Activated CD8-positive, alpha-beta memory T cell treated with anti-CD3 and anti-CD28 coated beads for 1 hour (primary cell): Measurements from ENCODE around the gene IFI44L.

Source experiments
- DNase-seq, 2 donors: peaks; one replicate each; pipeline ENCODE4 v3.0.0-alpha.2; 2020; ENCODE audit warnings: low read depth in 1 of 2; ENCODE audit errors: extremely low read depth in 1 of 2

Gene IFI44L

DNA sequence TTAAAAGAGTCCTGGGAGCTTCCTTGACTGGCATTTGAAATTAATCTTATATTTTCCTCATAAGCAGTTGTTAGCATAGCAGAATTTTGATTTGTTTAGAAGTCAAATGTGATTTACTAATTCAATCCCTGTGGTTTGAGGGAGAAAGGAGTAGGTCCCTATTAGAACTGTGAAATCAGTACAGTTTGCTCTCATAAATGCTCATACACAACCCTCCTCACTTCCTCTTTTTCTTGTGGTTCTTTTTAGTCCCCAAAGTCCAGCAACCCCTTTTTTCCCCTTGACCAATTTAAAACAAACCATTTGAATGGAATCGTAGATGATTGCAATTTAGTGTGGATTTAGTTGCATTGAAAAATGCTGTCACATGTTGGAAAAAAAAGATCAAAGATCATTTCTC lies 20.2 kb downstream of the IFI44L start:
- no peak for DNase-seq

DNA sequence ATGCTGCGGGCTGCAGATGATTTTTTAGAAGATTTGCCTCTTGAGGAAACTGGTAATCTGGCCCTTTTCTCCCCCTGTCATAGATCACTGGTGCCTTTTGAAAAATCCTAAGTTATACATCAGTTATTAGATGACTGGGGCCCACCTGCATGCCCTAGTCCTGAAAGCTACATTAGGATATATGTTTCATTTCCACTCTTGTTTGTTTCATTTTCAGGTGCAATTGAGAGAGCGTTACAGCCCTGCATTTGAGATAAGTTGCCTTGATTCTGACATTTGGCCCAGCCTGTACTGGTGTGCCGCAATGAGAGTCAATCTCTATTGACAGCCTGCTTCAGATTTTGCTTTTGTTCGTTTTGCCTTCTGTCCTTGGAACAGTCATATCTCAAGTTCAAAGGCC lies 21.3 kb downstream of the IFI44L start:
- no peak for DNase-seq

- no peak for DNase-seq
Measured at GRCh38 chr1:78645723-78646122, 25.5 kb downstream of the IFI44L start.

GRCh38 chr1:78647238-78647637 lies 27.0 kb downstream of the IFI44L start:
- no peak for DNase-seq

DNA sequence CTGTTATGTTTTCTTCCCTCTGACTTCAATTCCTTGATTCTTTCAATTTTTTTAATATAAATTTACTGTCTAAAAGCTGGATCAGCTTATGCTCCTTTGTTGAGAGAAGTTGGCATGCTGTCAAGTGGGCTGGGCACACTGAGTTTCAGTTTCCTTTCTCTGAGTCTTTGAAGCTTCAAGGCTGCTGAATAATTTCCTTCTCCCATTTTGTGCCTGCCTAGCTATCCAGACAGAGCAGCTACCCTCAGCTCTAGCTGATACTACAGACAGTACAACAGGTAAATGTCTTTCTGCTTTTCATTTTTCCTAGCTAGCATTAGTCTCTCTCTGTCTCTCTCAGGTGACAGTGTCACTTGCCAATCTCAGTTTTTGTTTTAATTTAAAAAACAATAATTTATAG lies 29.4 kb downstream of the IFI44L start, which contains the start of gene IFI44:
Gene IFI44 (plus strand): TSS at position 204 of the 400 bp plus-strand sequence. CDS start 365 bp downstream, outside the sequence.
- peak; percentile 51 to 53 for DNase-seq

DNA sequence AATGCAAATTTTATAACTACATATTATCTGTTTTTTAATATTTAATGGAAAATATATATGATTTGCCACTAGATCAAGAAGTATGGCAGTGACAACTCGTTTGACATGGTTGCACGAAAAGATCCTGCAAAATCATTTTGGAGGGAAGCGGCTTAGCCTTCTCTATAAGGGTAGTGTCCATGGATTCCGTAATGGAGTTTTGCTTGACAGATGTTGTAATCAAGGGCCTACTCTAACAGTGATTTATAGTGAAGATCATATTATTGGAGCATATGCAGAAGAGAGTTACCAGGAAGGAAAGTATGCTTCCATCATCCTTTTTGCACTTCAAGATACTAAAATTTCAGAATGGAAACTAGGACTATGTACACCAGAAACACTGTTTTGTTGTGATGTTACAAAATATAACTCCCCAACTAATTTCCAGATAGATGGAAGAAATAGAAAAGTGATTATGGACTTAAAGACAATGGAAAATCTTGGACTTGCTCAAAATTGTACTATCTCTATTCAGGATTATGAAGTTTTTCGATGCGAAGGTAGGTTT lies 29.9 kb downstream of the IFI44L start:
- no peak for DNase-seq

DNA sequence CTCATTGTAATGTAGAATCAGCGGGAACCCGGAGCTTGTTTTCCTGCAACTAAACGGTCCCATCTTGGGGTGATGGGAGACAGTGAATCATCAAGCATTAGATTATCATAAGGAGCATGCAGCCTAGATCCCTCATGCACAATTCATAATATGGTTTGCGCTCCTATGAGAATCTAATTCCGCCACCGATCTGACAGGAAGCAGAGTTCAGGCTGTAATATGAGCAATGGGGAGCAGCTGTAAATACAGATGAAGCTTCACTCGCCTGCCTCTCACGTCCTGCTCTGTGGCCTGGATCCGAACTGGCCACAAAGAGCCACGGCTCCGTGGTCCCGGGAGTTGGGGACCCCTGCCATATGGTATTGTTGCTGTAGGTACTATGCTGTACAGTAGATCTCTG lies 31.0 kb downstream of the IFI44L start:
- no peak for DNase-seq

DNA sequence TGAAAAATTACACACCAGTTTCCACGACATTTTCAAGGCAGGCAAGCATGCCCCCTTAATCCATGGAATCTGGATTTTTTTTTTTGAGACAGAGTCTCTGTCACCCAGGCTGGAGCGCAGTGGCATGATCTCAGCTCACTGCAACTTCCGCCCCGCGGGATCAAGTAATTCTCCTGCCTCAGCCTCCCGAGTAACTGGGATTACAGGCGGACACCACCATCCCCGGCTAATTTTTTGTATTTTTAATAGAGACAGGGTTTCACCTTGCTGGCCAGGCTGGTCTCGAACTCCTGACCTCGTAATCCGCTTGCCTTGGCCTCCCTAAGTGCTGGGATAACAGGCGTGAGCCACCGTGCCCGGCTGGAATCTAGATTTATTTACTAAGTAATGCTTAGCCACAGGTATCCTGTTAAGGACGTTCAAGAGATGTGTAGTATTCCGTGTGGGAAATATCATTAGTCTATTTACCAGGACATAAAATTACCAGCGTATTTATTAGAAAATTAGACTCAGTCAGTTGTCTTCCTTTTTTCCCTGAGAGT lies 31.8 kb downstream of the IFI44L start:
- no peak for DNase-seq

DNA sequence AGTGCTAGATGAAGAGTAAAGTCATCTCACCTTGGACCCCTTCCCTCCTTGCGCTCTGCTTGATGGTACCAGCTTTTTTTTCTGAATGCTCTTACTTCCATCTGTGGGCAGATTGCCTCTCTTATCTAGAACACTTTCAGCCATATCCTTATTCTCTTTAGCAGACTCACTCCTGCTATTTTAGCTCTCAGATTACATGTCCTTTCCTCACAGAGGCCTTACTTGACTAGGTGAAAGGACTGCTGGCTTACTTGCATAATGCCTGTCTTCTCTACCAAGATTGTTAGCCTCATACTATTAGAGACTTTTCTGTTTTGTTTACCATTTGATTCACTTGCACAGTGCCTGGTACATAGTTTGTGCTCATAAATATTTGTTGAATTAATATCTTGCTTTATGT lies 38.7 kb downstream of the IFI44L start:
- DNase-seq: no peak

DNA sequence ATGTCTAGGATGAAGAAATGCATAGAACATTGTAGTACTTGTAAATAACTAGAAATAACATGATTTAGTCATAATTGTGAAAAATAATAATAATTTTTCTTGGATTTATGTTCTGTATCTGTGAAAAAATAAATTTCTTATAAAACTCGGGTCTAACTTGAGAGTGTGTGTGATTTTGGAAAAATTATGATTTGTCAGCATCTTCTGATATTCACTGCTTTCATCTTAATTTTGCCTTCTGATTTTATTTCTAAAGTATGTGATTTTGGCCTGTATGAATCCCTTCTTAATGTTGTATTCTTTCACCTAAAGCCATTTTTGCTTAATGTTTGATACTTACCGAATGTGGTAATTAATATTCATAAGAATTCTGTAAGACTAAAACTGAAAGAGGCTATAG lies 43.7 kb downstream of the IFI44L start:
- no peak for DNase-seq

DNA sequence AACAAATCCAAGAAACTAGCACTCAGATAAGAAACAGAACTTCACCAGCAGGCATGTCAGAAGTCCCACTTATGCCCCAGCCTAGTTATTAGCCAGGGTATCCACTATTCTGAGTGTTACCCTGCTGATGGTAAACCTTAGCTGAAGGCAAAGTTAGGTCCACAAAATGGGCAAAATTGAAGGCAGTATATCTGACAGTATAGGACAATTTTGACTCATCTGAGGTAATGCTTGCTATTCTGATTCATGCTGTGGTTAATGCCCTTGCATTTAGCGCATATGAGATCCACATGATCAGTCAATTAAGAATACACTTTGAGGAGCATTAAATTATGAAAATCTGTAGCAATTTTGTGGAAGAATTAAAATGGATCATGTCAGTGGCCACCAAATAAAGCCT lies 44.5 kb downstream of the IFI44L start:
- no peak for DNase-seq

DNA sequence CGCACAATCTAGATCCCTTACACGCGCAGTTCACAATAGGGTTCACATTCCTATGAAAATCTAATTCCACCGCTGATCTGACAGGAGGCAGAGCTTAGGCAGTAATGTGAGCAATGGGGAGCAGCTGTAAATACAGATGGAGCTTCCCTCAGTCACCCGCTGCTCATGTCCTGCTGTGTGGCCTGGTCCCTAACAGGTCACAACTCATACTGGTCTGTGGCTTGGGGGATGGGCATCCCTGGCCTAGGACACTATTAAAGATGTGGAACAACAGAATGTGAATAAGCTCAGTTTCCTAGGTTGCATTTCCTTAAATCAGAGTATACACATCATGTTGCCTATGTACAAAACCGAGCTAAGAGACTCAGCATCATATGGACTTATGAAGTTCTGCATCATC lies 45.6 kb downstream of the IFI44L start:
- no peak for DNase-seq

DNA sequence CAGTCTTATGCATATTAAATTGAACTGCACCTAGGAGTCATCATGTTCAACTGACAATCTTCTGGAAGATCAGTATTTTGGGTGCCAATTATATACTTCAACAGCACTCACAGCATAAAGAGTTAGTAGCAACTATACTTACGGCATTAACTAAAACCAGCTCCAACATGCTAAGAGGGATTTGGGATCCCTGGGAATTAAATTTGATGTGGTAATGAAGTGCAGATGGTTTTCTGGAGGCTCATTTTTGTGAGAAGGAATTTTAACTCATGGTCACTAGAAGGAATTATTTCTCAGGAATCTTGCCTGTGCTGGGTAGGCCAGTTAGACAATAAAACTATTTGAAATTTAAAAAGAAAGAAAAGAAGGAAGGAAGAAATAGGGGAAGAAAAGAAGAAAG lies 47.7 kb downstream of the IFI44L start:
- DNase-seq: no peak

DNA sequence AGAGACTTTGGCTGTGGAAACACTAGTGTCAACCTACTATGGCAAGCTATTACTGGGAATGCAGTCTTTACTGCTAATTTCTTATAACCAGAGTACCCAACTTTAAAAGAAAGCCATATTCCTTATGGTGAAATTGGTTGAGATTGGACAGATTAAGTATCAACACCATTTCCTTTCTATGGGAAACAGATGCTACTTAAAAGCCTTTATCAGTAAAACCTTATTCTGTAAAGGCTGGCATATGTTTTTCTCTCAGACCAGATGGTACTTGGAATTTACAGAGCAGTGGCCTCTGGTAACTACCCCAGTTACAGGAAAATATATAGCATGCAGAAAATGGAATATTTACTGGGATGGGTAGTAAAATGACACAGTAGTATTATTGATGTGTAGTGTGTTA lies 48.2 kb downstream of the IFI44L start:
- no peak for DNase-seq

DNA sequence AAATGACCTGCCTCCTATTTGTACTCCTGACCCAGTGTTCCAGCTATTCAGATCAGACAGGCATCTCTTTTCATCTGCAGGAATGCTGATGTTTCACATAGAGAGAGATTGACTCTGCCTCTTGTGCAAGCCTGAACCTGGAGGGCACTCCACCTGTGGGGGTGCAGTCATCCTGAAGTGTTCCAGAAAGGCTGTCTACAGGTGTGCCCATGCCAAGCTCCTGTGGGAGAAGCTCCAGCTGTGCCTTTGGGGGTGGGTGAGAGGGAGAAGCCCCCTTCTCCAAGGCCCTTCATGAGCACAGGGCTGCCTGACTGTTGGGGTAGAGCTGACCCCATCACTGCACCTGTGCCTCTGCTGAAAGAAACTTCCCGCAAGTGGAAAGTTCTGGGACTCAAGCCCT lies 52.2 kb downstream of the IFI44L start:
- no peak for DNase-seq

- no peak for DNase-seq
Measured at GRCh38 chr1:78673120-78673519, 52.9 kb downstream of the IFI44L start.

GRCh38 chr1:78676347-78676982 lies 56.2 kb downstream of the IFI44L start:
- peak in 1 of 2 donors; percentile 20 for DNase-seq

DNA sequence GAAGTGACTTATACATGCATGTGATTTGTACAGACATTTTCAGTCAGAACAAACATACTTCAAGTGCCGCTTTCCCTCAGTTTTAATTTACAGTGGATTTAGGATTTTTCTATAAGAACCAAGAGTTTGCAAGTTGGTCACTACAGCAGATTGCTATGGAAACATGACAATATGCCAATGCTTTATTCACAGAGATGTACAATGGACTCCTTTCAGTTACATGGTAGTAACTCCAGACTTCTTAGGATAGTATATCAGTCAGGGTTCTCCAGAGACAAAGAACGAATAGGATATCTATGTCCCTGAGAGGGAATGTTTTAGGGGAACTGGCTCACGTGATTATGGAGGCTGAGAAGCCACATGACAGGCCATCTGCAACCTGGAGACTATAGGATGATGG lies 56.7 kb downstream of the IFI44L start:
- DNase-seq: no peak

GRCh38 chr1:78677788-78678187 lies 57.5 kb downstream of the IFI44L start:
- no peak for DNase-seq

DNA sequence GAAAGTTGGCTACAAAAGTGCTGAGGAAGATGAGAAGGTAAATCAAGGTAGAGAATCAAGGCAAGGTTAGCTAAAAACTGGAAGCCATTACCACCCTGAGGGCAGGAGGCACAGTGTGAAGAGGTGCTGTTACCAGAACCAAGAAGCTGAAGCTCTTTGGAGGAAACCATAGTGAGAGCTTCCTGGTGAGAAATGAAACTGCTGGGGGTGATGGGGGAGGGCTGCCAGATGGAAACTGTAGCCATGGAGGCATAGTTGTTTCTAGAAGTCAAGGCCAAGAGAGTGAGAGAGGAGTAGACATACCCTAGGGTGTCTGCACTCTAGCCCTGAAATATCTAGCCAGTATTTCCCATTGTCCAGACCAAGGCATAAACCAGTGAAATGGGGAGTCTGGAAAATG lies 58.1 kb downstream of the IFI44L start:
- DNase-seq: no peak

- DNase-seq: no peak
Measured at GRCh38 chr1:78681265-78681664, 61.0 kb downstream of the IFI44L start.

GRCh38 chr1:78682496-78682895 lies 62.2 kb downstream of the IFI44L start:
- no peak for DNase-seq

GRCh38 chr1:78683079-78683478 lies 62.8 kb downstream of the IFI44L start:
- no peak for DNase-seq
